GM18526 (cell line): ENCODE data around the gene MGST3.

Experiments used
- POLR2A ChIP-seq: IDR thresholded peaks from 3 replicates; pipeline ENCODE4 v1.6.1; 2011; ENCODE audit not compliant: insufficient read length; ENCODE audit errors: extremely low read depth

MGST3 gene

DNA sequence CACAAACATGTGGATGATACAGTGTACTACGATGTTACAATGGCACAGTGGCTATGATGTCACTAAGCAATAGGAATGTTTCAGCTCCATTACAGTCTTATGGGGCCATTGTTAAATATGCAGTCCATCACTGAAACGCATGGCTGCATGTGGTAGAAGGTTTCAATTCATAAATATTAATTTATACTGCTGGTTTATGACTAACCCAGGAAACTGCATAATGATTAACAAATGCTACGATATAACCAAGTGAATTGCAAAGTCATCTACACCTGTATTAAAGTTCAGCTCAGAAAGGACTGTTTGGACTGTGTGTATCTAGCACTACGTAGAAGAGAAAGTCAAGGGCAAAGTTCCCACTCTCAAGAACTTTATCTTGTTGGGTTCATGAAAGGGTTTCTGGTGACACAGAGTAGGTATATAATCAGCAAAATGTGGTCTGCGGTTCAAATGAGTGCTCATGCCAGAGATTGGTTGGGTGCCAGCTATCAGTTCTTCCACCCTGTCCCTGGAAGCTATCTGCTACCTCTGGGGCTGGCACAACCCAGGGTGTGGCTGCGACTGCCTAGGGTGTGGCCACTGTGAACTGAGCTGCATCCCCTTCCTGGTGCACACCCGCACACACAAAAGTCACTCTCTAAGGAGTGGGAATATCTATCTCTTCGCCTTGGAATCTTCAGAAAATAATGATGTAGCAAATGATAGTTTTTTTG lies 14.8 kb downstream of the MGST3 start:
- no peak for TF ChIP-seq POLR2A

DNA sequence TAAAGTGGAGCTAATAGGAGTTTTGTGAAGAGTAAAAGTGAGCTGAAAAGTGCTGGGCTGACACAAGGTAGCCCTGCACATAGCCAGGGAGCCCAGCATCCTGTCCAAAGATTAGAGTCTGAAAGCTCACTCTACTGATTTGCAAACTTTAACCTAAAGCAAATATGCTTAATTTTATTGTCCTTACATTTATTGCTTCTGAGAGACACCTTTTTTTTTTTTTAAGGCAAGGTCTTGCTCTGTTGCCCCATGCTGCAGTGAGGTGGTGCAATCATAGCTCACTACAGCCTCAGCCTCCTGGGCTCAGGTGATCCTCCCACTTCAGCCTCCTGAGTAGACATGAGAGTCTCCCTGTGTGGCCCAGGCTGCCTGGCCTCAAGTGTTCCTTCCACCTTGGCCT lies 16.5 kb downstream of the MGST3 start:
- TF ChIP-seq POLR2A = no peak

DNA sequence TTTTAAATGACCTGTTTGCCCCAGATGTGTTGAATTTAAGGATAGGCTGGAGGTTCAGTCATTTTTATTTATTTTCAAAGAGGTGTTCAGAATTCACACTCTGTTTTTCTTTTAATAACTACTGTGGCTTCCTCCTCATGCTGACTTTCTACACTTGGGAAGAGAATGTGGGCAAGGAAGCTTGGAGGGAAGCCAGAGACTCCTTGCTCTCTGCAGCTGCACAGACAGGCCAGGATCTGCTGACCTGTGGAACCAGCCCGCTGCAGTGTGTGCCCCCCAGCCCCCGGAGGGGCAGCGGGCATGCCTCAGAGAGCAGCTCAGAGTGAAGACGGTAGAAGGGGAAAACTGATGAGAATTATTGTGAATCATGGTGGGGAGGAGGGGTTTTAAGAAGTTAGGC lies 16.9 kb downstream of the MGST3 start:
- no peak for TF ChIP-seq POLR2A

DNA sequence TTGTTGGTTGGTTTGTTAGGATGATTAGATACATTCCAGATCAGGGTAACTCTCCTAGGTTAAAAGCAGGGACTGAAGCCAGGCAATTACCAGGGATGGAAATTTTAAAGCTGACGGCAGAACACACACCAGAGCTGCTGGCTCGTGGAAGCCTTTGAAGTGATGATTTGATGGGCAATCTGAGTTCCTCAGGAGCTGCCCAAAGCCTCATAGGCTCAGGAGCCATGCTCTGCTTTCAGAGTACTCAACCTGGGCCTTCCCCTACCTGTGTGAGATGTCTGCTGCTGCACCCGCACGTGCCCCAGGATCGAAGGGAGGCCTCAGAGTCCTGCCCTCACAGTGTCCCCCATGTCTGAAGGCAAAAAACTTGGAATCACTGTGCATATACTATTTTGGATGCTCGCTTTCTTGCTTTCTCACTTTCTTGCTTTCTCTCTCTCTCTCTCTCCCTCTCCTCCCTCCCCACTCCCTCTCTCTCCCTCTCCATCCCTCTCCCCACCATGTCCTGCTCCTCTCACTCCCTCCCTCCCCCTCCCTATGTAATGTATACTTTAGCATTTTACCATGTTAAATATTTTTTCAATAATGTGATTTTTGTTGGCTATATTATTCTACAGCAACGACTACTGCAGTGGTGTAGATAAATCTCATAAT lies 18.0 kb downstream of the MGST3 start:
- no peak for TF ChIP-seq POLR2A

DNA sequence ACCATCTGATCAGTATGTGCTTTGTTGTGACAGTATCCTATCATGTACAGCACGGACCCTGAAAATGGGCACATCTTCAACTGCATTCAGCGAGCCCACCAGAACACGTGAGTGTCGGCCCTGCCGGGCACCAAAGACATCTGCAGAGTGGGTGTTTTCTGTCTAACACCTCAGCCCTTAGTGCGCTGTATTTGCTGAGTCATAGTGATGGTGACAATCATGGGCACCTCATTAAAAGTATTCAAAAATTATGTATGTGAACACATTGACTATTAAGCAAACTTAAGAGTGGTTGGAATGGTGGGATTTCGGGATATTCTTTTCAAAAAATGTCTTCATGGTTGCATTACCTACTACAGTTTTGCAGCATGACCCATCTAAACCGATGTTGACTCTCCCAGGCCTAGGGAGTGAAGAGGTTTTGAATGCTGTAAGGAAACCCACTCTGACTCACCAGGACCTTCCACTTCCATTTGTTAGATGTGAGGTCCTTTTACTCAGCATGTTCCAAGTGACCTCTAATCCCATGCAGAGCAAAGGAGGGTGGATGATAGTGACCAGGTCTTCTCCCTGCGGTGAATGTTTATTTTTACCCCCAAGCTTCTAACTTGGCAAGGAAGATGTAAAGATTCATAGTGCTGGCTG lies 20.1 kb downstream of the MGST3 start:
- TF ChIP-seq POLR2A = no peak

DNA sequence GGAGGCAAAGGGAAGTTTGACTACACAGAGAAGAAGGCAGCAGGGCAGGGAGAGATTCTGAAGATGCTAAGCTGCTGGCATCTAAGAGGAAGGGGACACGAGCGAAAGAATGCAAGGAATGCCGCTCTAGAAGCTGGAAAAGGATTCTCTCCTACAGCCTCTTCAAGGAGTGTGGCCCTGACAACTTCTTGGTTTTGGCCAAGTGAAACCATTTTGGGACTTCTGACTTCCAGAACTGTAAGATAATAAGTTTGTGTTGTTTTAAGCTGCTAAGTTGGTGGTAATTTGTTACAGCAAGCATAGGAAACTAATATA lies 28.5 kb downstream of the MGST3 start:
- no peak for TF ChIP-seq POLR2A

DNA sequence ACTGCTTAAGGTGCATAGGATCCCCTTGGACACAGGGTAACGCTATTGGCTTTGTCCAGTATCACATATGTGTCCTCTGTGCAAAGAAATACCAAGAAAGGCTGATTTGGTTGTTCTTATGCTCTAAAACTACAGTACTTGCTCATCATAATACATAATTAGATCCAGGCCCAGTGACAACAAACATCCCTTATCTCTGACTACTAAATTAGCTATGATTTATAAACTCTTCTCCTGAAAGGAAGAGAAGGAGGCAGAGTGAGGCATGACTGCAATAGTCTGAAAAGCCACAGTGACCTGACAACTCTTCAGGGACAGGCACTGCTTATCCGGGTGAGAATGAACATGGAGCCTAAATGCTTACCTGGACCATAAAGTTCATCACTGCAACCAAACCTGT lies 30.7 kb downstream of the MGST3 start:
- TF ChIP-seq POLR2A = no peak

DNA sequence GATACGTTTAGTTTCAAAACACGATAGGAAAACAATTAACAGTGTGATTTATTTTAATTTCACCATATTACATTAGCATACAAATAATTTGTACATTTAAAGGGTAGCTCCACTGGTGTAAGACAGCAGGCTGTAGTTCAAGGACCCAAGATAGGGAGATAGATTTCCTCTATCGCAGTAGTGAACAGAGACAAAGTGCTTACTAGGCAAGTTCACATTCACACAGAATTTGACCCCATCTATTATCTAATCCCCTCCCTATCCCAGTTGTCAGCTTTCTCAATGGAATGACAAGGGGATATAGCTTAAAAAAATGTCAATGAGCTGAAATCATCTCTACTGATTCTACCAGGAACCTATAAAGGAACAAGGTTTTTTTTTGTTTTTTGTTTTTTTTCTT lies 31.2 kb downstream of the MGST3 start:
- no peak for TF ChIP-seq POLR2A

DNA sequence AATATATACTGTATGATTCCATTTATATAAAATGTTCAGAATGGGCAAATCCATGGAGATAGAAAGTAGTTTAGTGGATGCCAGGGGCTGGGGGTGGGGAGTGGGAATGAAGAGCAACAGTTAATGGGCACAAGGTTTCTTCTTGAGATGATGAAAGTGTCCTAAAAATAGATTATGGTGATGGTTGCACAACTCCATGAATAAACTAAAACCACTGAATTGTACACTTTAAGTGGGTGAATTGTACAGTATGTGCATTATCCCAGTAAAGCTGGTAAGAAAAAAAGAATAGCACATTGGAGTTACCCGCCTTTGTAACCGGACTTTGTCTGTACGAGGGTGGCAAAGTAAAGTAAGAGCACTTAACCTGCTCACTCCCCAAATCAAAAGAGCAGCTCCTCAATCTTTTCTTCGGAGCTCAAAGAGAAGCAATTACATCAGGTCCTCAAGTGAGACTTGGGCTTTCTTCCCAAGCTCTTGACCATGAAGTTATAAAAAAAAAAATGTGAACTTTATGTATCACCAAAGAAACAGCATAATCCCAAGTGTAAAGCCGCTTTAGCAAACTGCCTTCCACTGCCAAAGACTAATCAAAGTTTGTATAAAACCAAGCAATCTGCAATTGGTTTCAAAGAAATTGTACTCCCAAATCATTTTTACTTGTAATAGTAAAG lies 35.3 kb downstream of the MGST3 start:
- TF ChIP-seq POLR2A = no peak

DNA sequence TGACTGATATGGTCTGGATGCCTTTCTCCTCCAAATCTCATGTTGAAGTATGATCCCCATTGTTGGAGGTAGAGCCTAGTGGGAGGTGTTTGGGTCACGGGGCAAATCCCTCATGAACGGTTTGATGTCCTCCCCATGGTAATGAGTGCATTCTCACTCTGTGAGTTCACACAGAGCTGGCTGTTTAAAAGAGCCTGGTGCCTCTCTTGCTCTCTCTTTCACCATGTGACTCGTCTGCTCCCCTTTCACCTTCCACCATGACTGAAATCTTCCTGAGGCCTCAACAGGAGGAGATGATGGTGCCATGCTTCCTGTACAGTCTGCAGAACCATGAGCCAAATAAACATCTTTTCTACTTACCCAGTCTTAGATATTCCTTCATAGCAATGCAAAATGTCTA lies 37.1 kb downstream of the MGST3 start:
- no peak for TF ChIP-seq POLR2A

DNA sequence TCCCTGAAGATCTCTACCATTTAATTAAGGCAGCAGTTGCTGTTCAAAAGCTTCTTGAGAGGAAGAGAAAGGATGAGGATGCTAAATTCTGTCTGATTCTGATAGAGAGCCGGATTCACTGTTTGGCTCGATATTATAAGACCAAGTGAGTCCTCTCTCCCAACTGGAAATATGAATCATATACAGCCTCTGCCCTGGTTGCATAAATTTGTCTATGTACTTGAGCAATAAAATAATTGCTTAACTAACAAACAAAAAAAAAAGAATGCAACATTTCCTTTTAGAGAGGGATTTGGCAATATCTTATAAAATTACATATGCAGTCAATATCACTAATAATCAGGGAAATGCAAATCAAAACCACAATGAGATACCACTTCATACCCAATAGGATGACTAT lies 40.5 kb downstream of the MGST3 start:
- TF ChIP-seq POLR2A = no peak

DNA sequence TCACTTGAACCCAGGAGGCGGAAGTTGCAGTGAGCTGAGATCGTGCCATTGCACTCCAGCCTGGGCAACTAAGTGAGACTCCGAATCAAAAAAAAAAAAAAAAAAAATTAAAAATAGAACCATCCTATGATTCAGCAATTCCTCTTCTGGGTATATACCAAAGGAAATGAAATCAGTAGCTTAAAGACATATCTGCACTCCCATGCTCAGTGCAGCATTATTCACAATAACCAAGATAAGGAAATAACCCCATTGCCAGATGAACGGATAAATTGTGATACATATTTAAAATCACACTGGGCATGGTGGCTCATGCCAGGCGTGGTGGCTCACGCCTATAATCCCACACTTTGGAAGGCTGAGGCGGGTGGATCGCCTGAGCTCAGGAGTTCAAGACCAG lies 43.6 kb downstream of the MGST3 start:
- no peak for TF ChIP-seq POLR2A

DNA sequence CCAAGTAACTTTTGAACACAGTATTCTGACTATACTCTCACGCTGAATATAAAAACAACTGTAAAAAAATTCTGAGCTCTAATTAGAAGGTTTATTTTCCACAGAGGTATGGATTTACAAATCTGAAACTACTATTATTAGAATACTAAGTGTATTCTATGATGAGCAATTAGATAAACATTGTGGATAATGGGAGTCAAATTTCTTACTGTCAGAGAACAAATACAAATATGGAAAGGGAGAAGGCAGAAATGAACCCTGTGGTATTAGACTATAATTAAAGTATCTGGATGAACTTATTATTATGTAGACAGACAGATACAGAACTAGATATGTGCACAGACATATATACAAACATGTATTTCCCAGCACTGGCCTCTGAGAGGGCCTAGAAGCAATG lies 44.8 kb downstream of the MGST3 start:
- no peak for TF ChIP-seq POLR2A

DNA sequence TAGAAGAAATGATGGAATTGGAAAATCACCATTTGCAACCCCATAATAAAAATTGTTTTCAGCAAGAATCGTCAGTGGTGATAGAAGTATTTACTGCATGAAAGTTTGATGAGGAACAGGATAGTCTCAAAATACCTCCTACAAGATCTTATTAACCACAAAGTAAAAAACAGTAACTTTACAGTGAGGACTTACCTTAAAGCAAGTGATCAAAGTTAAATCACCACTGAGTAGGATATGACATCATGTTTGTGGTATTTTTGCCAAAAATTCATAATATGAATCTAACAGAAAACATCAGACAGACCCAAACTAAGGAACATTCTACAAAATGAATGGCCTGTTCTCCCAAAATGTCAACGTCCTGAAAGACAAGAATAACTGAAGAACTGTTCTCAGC lies 47.5 kb downstream of the MGST3 start:
- no peak for TF ChIP-seq POLR2A

DNA sequence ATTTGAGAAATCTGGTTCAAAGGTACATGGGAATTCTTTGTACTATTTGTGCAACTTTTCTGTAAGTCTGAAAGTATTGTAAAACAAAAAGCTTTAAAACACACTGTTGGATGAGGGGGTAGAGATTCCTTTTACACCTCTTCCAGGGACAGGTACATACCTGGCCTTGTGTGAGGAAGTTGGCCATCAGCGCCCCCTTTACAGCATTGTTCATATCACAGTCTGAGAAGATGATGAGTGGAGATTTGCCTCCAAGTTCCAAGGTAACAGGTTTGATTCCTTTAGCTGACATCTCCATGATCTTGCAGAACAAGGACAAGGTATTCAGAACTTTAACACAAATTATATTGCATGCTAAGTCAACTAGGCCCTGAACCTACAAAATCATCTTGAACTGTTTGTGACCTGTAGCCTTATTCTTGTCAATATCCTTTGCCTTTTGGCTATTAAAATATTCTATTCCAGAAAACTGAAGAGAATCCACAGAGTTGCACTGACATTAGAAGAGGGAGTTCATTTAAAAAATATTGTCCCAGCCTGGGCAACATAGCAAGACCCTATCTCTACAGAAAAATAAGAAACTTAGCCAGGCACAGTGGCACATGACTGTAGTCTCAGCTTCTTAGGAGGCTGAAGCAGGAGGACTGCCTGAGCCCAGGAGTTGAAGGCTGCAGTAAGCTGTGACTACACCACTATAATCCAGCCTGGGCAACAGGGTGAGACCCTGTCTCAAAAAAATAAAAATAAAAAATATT lies 48.4 kb downstream of the MGST3 start:
- no peak for TF ChIP-seq POLR2A
